HEK293 (cell line): ENCODE measurements around the gene BOC.

Experiments
- GFI1B ChIP-seq: fragments of 450-650 bp; formaldehyde crosslinking; IDR thresholded peaks from 2 replicates; pipeline ENCODE4 v1.5.1; 2016; ENCODE audit warnings: missing biosample characterization, missing genetic modification characterization
- GLI4 ChIP-seq: fragments of 450-650 bp; formaldehyde crosslinking; IDR thresholded peaks from 2 replicates; pipeline ENCODE4 v1.5.1; 2016; ENCODE audit warnings: missing biosample characterization, missing genetic modification characterization
- KLF9 ChIP-seq: fragments of 450-650 bp; formaldehyde crosslinking; IDR thresholded peaks from 2 replicates; pipeline ENCODE4 v1.5.1; 2016; ENCODE audit warnings: missing biosample characterization, missing genetic modification characterization, low read depth
- PATZ1 ChIP-seq: fragments of 450-650 bp; formaldehyde crosslinking; IDR thresholded peaks from 2 replicates; pipeline ENCODE4 v1.5.1; 2016; ENCODE audit warnings: missing biosample characterization, missing genetic modification characterization
- SALL2 ChIP-seq: fragments of 450-650 bp; formaldehyde crosslinking; IDR thresholded peaks from 2 replicates; pipeline ENCODE4 v1.5.0; 2017; ENCODE audit warnings: missing biosample characterization, mild to moderate bottlenecking, missing genetic modification characterization, borderline replicate concordance
- SP7 ChIP-seq: fragments of 450-650 bp; formaldehyde crosslinking; IDR thresholded peaks from 2 replicates; pipeline ENCODE4 v1.5.1; 2016; ENCODE audit warnings: missing biosample characterization, missing genetic modification characterization
- ZBTB11 ChIP-seq: fragments of 450-650 bp; formaldehyde crosslinking; conservative IDR thresholded peaks from 2 replicates; pipeline ENCODE4 v1.5.1; 2016; ENCODE audit warnings: low read depth, missing biosample characterization, missing genetic modification characterization
- ZEB2 ChIP-seq: fragments of 450-650 bp; formaldehyde crosslinking; IDR thresholded peaks from 2 replicates; pipeline ENCODE4 v1.5.1; 2016; ENCODE audit warnings: missing biosample characterization, missing genetic modification characterization
- ZNF112 ChIP-seq: fragments of 450-650 bp; formaldehyde crosslinking; IDR thresholded peaks from 2 replicates; pipeline ENCODE4 v1.5.0; 2017; ENCODE audit warnings: missing biosample characterization, missing genetic modification characterization
- ZNF23 ChIP-seq: fragments of 450-650 bp; formaldehyde crosslinking; IDR thresholded peaks from 2 replicates; pipeline ENCODE4 v1.5.1; 2016; ENCODE audit warnings: missing biosample characterization, missing genetic modification characterization, borderline replicate concordance
- ZNF26 ChIP-seq: fragments of 450-650 bp; formaldehyde crosslinking; IDR thresholded peaks from 2 replicates; pipeline ENCODE4 v1.5.1; 2016; ENCODE audit warnings: missing biosample characterization, missing genetic modification characterization
- ZNF341 ChIP-seq: fragments of 450-650 bp; formaldehyde crosslinking; IDR thresholded peaks from 2 replicates; pipeline ENCODE4; 2016; ENCODE audit warnings: low read depth, missing biosample characterization, missing genetic modification characterization
- ZNF391 ChIP-seq: fragments of 450-650 bp; formaldehyde crosslinking; IDR thresholded peaks from 2 replicates; pipeline ENCODE4 v1.5.1; 2016; ENCODE audit warnings: low read depth, missing biosample characterization, missing genetic modification characterization, borderline replicate concordance
- ZNF398 ChIP-seq: fragments of 450-650 bp; formaldehyde crosslinking; IDR thresholded peaks from 2 replicates; pipeline ENCODE4 v1.5.1; 2017; ENCODE audit warnings: missing biosample characterization, missing genetic modification characterization
- ZNF596 ChIP-seq: fragments of 450-650 bp; IDR thresholded peaks from 2 replicates; pipeline ENCODE4 v1.5.0; 2018; ENCODE audit warnings: missing biosample characterization, mild to moderate bottlenecking, missing genetic modification characterization, moderate library complexity
- ZNF621 ChIP-seq: fragments of 450-650 bp; formaldehyde crosslinking; IDR thresholded peaks from 2 replicates; pipeline ENCODE4 v1.5.1; 2017; ENCODE audit warnings: missing biosample characterization, missing genetic modification characterization
- ZNF626 ChIP-seq: fragments of 450-650 bp; sonication (Bioruptor Pico); formaldehyde crosslinking; IDR thresholded peaks from 2 replicates; pipeline ENCODE4 v1.5.1; 2018; ENCODE audit warnings: missing biosample characterization, missing genetic modification characterization, inconsistent platforms
- ZNF777 ChIP-seq: fragments of 450-650 bp; formaldehyde crosslinking; IDR thresholded peaks from 2 replicates; pipeline ENCODE4 v1.5.1; 2017; ENCODE audit warnings: missing biosample characterization, missing genetic modification characterization, borderline replicate concordance
- ZNF837 ChIP-seq: fragments of 450-650 bp; formaldehyde crosslinking; IDR thresholded peaks from 2 replicates; pipeline ENCODE4 v1.5.1; 2016; ENCODE audit warnings: missing biosample characterization, missing genetic modification characterization
- TF ChIP-seq, protein P1 (sequence below): fragments of 450-650 bp; formaldehyde crosslinking; IDR thresholded peaks from 2 replicates; pipeline ENCODE4 v1.5.1; 2016; ENCODE audit warnings: missing biosample characterization, missing genetic modification characterization
- TF ChIP-seq, protein P2 (sequence below): fragments of 450-650 bp; formaldehyde crosslinking; IDR thresholded peaks from 2 replicates; pipeline ENCODE4 v1.5.1; 2016; ENCODE audit warnings: missing biosample characterization, missing genetic modification characterization, borderline replicate concordance
- TF ChIP-seq, protein P3 (sequence below): fragments of 450-650 bp; formaldehyde crosslinking; IDR thresholded peaks from 2 replicates; pipeline ENCODE4 v1.5.1; 2017; ENCODE audit warnings: missing biosample characterization, missing genetic modification characterization
- TF ChIP-seq, protein P4 (sequence below): fragments of 450-650 bp; formaldehyde crosslinking; IDR thresholded peaks from 2 replicates; pipeline ENCODE4 v1.5.1; 2016; ENCODE audit warnings: missing biosample characterization, missing genetic modification characterization

BOC gene

GRCh38 chr3:113211330-113212149 is at the start of gene BOC (continued):
- TF ChIP-seq, protein P1, sequence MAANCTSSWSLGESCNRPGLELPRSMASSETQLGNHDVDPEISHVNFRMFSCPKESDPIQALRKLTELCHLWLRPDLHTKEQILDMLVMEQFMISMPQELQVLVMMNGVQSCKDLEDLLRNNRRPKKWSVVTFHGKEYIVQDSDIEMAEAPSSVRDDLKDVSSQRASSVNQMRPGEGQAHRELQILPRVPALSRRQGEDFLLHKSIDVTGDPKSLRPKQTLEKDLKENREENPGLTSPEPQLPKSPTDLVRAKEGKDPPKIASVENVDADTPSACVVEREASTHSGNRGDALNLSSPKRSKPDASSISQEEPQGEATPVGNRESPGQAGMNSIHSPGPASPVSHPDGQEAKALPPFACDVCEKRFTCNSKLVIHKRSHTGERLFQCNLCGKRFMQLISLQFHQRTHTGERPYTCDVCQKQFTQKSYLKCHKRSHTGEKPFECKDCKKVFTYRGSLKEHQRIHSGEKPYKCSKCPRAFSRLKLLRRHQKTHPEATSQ (tag by site-specific recombination), result peak; percentile 66; the same call in 1 of the 2 replicates
- TF ChIP-seq ZNF621 (tag by site-specific recombination) (no peak), KLF9 (tag by site-specific recombination) (peak; percentile 55; the same call in 1 of the 2 replicates), ZNF398 (tag by site-specific recombination) (no peak; the same call in 1 of the 2 replicates), PATZ1 (tag by site-specific recombination) (peak; percentile 55), GFI1B (no peak), ZNF26 (tag by site-specific recombination) (no peak), SALL2 (peak; percentile 40; the same call in 1 of the 2 replicates), SP7 (tag by site-specific recombination) (peak; percentile 57), ZBTB11 (tag by site-specific recombination) (0 out of 2 replicates have a peak, but pooled peaks have one; percentile 26), ZNF112 (tag by site-specific recombination) (no peak), ZNF341 (peak; percentile 38; the same call in 1 of the 2 replicates), ZNF837 (tag by site-specific recombination) (0 out of 2 replicates have a peak, but pooled peaks have one; percentile 39), ZNF391 (tag by site-specific recombination) (no peak), ZEB2 (tag by site-specific recombination) (peak; percentile 69; the same call in 1 of the 2 replicates), ZNF626 (no peak), GLI4 (0 out of 2 replicates have a peak, but pooled peaks have one; percentile 34), ZNF777 (tag by site-specific recombination) (peak; percentile 38; the same call in 1 of the 2 replicates), ZNF596 (no peak), ZNF23 (tag by site-specific recombination) (no peak)
- TF ChIP-seq, protein P2, sequence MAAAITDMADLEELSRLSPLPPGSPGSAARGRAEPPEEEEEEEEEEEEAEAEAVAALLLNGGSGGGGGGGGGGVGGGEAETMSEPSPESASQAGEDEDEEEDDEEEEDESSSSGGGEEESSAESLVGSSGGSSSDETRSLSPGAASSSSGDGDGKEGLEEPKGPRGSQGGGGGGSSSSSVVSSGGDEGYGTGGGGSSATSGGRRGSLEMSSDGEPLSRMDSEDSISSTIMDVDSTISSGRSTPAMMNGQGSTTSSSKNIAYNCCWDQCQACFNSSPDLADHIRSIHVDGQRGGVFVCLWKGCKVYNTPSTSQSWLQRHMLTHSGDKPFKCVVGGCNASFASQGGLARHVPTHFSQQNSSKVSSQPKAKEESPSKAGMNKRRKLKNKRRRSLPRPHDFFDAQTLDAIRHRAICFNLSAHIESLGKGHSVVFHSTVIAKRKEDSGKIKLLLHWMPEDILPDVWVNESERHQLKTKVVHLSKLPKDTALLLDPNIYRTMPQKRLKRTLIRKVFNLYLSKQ (tag by site-specific recombination), result no peak
- TF ChIP-seq, protein P3, sequence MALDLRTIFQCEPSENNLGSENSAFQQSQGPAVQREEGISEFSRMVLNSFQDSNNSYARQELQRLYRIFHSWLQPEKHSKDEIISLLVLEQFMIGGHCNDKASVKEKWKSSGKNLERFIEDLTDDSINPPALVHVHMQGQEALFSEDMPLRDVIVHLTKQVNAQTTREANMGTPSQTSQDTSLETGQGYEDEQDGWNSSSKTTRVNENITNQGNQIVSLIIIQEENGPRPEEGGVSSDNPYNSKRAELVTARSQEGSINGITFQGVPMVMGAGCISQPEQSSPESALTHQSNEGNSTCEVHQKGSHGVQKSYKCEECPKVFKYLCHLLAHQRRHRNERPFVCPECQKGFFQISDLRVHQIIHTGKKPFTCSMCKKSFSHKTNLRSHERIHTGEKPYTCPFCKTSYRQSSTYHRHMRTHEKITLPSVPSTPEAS (tag by site-specific recombination), result peak; percentile 96
- TF ChIP-seq, protein P4, sequence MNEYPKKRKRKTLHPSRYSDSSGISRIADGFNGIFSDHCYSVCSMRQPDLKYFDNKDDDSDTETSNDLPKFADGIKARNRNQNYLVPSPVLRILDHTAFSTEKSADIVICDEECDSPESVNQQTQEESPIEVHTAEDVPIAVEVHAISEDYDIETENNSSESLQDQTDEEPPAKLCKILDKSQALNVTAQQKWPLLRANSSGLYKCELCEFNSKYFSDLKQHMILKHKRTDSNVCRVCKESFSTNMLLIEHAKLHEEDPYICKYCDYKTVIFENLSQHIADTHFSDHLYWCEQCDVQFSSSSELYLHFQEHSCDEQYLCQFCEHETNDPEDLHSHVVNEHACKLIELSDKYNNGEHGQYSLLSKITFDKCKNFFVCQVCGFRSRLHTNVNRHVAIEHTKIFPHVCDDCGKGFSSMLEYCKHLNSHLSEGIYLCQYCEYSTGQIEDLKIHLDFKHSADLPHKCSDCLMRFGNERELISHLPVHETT (tag by site-specific recombination), result no peak
